Stimulated activated CD4-positive, alpha-beta T cell treated with anti-CD3 and anti-CD28 coated beads, Interleukin-2, amount 100 ng/mL, for 4 hours (primary cell): ENCODE data around the gene NLGN1.

Source experiments
- DNase-seq: peaks from one replicate; pipeline ENCODE4 v3.0.0-alpha.2; 2020; ENCODE audit warnings: low read depth

Gene NLGN1

DNA sequence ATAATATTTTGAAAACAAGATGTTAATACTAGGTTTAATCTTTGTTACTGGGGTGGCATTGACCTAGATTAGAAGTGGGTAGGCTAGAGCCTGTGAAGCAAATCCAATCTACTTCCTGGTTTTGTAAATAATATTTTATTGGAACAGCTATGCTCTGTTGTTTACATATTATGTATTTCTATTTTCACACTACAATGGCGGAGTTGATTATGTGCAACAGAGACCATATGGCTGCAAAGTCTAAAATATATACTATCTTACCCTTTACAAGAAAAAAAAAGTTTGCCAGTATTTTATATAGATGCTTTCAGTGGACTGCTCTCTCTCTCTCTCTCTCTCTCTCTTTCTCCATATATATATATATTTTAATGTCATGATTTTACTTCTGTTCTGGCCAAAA, 244.2 kb downstream of the NLGN1 start:
- DNase-seq = no peak

DNA sequence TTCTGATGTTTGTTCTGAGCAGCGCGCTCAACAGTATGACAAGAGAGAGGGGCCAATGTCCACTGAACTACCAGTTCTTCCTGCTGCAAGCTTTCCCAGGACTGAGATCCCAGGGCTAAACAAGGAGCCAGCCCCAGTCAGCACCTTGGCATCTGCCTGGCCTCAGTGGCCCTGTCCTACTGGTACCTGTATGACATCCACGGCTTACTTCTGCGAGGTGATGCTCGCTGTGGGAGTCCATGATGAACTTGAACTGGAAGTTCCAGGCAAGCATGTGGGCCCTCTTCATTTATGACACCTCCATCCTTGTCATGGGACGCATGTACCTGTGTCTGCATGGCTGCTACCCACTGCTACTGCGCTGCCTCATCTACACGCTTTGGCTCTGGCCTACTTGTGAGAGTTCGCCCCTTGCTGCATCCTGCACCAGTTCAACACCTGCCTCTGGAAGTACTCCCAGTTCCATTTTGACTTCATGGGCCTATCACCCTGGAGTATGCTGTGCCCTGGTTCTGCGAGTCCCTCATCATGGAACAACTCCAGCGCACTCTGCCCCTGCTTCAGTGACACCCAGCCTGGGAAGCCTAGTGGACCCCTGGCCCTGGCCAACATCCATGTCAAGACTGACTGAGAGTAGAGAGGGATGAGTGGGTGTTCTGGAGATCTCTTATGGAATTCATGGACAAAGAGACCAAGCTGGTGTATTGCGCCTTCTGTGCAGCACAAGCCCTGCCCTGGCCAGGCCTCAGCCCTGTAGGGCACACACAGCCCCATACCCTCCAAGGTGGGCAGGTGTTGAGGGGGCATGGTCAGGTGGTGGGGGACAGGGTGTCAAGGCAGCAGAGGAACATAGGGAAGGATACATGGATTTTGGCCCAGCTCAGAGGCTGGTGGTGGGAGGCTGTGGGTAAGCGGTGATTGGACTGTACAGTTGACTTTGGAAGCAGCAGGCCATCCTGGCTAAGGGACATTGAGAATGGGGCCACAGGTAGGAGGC, 246.8 kb downstream of the NLGN1 start:
- DNase-seq = no peak

DNA sequence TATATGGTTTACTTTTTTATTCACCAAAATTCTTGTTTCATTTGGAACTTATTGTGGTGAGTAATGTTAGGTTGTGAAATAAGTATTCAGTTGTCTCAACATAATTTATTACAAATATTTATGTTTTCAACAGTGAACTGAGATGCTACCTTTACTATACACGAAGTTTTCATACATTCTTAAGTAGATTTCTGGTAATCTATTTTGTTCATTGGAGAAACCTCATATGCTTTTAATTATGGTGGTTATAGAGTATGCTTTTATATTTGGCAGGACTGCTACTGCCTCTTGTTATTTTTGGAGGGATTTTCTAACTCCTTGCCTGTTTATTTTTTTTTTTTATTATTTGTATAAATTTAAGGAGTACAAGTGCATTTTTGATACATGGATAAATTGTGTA, 253.1 kb downstream of the NLGN1 start:
- no peak for DNase-seq

DNA sequence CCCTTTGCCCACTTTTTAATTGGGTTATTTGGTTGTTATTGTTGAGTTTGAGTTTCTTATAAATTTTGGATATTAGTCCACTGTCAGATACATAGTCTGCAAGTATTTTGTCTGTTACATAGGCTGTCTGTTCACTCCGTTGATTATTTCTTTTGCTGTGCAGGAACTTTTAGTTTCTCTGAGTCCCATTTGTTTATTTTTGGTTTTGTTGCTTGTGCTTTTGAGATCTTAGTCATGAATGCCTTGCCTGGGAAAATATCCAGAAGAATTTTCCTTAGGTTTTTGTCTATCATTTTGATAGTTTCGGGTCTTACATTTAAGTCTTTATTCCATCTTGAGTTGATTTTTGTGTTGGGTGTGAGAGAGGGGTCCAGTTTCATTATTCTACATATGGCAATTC, 254.5 kb downstream of the NLGN1 start:
- DNase-seq = no peak

DNA sequence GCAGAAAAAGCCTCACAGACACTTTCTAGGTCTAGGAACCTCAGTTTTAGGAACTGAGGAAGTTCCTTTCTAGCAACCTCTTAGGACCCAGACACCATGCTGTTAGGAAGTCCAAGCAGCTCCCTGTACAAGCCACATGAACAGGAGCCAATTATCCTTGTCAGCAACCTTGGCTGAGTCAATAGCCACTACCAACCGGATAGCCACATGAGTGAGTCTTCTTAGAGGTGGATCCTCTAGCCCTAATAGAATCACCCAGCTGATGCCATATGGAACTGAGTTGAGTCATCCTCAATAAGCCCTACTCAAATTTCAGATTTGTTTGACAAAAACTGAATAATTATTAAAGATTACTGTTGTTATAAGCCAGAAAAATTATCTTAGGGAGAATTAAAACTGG, 256.2 kb downstream of the NLGN1 start:
- no peak for DNase-seq

DNA sequence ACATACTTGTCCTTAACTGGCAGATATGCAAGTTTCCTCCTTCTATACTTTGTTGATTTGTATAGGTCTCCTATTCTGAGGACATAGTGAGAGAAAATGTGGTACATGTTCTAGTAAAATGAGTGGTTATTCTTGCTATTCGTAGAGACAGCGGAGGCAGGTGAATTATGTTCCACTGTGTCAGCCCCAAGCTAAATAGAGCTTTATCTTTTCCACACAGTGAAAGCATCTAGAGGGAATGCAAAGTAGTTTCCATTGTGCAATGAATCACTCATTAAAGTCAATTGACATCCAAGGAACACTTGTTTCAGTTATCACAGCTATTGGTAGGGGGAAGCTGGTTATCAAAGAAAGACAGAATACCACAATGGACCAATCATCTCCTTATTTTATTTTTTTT, 262.4 kb downstream of the NLGN1 start:
- DNase-seq = no peak

DNA sequence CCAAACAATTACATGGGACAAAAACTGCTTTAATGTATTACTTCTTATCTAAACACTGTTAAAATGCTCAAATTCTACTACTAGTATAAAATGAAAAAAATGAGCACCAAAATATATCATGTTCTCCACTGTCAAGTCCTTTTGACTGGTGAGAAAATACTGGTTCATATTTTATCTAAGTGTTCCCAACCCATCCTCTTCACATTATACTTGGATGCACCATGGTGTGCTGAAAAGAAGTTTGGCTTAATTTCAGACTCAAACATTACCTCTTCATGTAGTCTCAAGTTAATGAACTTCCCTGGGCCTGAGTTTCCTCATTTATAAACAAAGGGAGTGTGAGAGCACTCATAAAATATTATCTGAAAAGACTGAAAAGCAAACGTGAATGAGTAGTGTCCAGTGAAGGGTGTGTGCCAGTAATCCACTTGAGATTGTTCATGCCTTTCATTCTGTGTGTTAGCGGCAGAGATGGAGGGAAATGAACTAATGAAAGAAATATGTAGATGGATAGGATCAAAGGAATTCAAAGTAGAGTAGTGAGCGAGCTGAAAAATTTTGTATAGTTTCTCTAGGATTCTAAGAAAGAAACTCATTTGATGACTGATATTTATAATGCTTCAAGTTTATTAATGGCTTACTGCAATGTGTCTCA, 263.2 kb downstream of the NLGN1 start:
- no peak for DNase-seq

DNA sequence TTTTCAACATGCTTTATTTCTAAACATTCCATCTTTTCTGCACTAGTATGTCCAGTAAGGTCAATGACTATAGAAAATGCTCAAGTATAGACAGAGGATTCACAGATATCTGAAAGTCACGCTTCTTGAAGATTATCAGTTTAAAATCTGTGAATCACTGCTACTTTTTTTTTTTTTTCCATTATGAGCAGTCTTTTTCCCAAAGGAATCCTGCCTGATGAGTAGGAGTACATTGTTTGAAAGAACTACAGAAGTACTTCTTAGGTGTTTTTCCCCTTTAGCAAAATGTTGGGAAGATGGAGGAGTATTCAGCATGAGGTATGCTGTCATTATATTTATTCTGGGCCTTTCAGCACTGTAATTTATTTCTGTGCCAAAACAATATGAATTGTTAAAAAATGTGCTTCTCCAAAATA, 266.2 kb downstream of the NLGN1 start:
- DNase-seq = no peak

DNA sequence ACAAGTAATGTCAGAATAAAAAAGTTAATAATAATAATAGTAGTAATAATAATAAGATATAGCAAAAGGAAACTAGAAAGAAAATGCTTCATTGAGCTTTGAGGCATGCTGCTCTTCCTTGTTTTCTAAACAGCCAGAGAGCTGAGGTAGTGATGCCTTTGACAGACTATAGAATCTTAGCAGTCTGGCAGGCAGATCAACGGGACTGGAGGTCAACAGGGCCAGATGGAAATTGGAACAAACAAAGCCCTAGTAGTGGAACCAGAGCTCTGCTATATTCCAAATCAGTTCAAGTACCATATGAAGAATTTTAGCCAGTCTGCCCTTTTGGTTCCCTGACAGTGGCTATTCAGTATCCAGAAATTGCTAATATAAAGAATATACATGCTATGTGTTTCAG, 278.6 kb downstream of the NLGN1 start:
- no peak for DNase-seq

DNA sequence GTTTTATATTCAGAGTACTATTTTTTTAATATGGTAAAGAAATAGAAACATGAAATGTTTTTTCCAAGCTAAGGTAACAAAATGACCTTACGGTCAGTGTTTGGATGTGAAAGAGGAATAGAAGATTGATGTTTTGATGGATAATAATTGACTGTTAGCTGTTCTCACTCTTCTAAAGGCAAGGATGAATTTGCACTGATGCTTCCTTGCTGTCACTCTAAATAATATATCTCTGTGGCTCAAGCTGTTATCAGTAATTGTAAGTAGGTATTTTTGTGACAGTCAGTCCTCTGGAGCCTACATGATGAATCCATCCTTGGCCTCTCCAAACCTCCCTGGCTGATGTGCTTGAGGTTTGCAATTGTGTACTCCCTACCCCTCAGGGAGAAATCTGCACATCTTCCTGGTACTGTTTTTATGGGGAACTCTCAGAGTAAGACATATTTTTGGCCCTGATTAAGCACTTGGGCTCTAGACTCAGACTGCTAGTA, 283.7 kb downstream of the NLGN1 start:
- no peak for DNase-seq

DNA sequence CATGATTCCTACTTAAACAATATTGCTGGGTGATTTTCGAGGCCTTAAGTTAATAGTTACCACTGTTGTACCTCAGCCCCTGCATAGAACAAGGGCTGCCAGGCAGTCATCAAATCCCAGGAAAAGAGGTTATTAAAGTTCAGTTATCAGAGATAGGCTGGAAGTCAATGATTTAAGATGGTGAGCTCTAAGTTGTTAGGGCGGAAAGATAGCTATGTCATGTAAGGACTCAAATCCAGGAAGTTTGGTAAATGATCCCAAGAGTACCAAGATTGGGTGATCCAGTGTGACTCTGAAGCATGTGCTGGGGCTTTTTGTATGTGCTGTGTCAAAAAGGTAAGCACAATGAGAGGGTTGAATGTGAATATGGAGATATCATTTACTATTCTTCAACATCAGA, 287.9 kb downstream of the NLGN1 start:
- DNase-seq = no peak

DNA sequence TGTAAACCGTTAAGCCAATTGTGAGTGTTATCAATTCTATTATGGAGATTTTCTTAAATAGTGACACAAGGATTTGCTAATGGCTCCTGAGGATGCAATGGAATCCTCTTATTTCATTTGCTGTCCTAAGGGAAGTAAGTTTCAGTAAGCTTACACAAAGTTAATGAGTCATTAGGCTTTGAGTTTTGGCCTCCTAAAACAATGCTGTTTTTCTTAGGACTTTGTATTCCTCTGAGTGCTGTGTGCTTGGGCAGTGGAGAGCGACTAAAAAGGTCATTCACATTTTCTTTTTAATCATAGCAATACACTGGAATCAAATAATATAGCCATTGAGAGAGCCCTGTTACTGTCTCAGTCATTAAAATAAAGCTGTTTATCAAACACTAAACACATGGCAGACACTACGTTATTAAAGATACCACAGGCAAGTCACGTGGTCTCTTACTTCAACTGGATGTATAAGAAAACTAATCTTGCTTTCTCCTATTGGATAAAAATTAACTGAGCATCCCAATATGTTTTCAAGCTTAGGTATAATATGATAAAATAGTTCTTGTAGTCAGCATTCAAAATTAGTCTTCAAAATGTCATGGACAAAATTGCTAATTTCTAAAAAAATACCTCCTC, 290.8 kb downstream of the NLGN1 start:
- DNase-seq = no peak

DNA sequence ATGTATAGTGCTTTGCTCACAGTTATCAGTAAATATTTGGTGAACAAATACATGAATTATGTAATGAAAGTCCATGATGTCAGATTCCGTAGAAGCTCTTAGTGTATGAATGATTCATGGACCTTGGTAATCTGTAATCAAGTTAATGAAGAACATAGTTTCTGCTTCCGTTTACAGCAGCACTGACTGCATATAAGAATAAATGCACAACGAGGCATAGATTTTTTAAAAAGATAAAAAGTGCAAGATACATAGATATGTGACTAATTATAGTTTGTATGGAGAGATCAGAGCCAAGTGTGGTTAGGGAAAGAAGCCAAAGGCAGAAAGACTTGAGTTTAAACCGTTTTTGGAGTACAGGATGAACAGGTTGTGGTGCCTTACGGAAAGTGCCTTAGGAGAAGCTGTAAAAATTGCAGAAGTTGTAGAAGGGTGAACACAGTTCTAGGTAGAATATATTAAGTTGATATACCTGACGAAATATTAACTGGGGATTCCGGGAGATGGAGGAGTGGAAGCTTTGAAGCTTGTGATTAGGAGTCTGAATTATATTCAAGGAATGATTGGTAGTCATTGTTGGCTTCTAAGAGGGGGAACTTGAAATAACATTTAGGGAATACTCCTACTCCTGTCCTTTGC, 293.1 kb downstream of the NLGN1 start:
- DNase-seq = no peak

DNA sequence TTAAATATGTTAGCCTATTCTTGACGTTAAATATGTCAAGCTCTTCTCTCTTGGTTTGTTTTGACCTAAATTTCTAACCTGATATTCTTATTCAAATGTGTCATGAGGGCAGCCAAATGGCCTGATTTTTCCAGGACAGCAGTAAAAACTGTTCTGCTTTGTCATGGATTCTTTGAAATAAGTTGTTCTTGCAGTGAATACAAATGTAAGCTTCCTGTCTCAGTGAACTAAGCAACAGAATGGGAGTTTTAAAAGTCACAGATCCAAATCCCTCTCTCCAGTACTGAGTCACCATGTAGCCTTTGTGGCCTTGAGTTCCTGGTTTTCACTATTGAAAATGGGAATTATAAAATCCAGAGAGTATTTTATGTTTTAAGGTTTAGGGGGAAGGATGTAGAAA, 301.8 kb downstream of the NLGN1 start:
- no peak for DNase-seq

DNA sequence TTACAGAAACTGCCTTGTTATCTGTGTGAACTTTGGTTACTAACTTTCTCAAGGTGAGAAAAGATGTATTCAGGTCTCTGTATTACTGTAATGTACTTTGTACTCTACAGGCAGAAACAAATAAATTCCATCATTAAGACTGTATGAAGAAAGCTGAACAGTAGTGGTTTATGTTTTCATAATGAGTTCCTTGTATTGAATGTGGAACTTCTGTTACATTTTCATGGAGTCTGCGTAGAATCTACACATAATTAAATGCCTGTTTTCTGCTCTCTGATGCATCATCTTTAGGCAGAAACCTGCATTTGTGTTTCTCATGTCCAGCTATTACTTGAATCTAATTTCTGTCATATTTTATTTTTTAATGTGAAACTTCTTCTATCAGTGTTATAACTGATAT, 302.8 kb downstream of the NLGN1 start:
- no peak for DNase-seq

DNA sequence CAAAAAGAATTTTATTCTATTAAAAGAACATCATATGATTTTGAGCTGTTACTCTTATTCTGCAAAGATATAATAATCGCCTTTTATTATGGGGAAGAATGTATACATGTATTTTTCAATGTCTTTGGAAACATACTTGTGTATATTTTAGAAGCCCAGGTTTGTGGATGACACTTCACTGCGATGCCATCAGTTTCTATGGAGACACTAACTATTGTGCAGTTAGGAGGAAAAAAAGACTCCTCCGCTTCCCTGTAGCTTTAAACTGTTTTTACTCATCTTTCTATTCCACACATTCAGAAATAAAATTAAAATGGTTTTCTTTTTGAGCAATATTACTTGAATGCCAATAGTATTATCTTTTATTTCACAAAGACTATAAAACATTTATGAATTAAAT, 305.0 kb downstream of the NLGN1 start:
- no peak for DNase-seq

DNA sequence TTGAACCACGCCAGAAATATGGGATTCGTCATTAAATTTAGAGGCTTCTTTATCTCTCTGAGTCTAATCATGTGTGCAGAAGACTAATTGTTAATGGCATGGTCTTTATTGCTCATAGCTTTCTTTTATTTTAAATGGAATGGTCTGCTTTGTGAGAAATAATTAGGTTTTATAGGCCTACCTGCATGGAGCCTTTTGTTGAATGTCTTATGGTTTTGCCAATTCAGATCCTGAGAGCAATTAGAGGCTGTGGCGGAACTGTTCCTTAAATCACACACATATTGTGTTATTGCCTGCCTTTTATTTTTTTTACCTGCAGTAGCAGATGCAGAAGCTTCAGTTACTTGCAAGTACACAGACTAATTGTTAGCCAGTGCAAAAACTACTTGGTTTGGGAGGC, 306.2 kb downstream of the NLGN1 start:
- no peak for DNase-seq

DNA sequence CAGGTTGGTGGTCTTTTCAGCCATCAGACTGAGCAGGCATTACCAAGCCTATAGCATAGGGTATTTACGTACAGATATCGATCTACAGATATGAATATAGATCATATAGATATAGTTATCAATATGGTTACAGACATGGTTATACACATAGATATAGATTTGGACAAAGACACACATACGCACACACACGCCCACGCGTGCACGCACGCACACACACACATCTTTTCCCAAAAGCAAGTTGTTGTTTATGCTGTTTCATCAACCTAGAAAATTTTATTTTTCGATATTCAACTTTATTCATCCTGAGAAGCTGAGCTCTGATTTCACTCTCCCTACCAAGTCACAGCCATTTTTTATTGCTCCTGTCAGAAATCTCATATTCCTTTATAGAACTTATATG, 309.1 kb downstream of the NLGN1 start:
- DNase-seq = no peak

DNA sequence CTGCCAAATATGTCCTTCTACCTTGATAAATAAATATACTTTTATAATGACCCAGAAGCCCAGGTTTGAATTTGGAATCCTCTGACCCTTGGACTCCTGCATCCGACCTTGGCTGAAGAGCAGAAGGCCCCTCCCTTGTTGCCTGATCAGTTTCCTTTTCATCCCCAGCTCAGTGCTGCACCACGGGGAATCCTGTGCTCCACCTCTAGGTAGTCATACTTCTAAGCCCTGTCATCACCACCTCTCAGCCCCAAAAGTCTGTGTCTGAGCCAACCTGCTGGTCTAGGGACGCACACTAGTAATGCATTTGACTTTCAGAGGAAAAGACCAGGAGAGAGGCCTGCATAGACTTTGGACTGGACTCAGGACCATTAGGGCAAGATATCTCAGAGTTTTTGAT, 310.6 kb downstream of the NLGN1 start:
- DNase-seq = no peak

DNA sequence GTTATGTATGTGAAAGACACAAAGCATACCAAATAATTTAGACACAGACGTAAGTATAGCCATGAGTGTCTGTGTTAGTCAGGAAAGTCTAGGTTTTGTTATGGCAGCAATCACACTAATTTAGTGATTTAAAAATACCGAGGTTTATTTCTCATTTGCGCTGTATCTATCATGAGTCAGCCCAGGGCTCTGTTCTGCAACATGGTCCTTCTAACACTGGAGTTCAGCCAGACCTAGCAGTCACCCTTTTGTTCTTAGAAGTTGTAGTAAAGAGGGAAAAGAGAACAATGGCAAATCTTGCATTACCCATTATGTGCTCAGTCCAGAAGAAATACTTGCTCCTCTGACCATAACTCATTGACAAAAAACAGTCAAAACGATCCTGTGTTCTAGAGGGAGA, 311.5 kb downstream of the NLGN1 start:
- no peak for DNase-seq

DNA sequence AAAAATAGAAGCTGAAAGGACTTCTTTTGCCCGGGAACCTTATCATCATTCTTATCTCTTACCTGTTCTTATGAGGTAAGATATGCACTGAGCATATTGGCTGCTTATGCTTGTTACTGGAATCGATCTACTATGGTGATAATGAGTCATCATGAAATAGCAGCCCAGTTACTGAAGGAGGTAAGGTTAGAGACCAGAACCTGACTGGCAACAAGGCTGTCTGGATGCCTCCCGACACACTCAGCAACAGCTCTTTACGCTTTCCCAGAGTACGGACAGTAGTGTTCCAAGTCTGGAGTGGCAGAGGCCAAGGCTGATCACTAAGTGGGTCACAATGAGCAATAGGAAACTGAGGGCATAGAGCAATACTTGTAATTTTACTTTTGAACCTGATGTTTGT, 314.1 kb downstream of the NLGN1 start:
- DNase-seq = no peak

DNA sequence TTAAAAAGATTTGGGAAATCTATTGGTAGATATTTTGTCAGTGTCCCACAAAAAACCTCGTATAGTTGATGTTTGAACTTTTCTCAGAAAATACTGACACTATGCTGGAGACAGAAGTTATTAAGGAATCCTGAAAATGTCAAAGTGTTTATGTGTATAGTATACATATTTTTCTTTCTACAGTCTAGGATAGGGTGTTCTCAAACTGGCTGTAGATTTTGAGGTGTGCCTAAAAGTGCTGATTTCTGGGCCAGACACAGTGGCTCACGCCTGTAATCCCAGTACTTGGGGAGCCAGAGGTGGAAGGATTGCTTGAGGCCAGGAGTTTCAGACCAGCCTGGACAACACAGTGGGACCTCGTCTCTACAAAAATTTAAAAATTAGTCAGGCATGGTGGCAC, 322.0 kb downstream of the NLGN1 start:
- no peak for DNase-seq
